Right lobe of liver (tissue), 6 donors: ENCODE measurements around the gene RPA1. TPM values are rescaled to one million over a fixed set of nuclear protein-coding genes. Genes with fewer than 3 reads are reported as not detected.

Experiments
- ATAC-seq, 4 donors: fragments of 200-7000 bp; cut with Tn5 transposase; one replicate each; pipeline ENCODE4 v1.9.1; 2020; ENCODE audit warnings: mild to moderate bottlenecking in 4 of 4, moderate library complexity in 4 of 4
- DNase-seq, 3 donors: peaks; one replicate each; pipeline ENCODE4 v3.0.0-alpha.2; 2020
- H3K27ac ChIP-seq, 3 donors: fragments of 200-600 bp; one replicate each; pipeline ENCODE4 v1.8.0; 2022
- H3K27me3 ChIP-seq, 2 donors: fragments of 200-600 bp; one replicate each; pipeline ENCODE4 v1.8.0; 2022
- H3K36me3 ChIP-seq, 4 donors: fragments of 200-600 bp; sonication (generic) in 1 of 4; one replicate each; pipeline versions ENCODE4 v1.5.1 to v1.8.0; 2017 to 2022; ENCODE audit warnings: control low read depth in 1 of 4
- H3K4me1 ChIP-seq, 4 donors: fragments of 200-600 bp; sonication (generic) in 1 of 4; one replicate each; pipeline versions ENCODE4 v1.5.1 to v1.8.0; 2017 to 2022; ENCODE audit warnings: control low read depth in 1 of 4
- H3K4me3 ChIP-seq, 3 donors: fragments of 200-600 bp; one replicate each; pipeline ENCODE4 v1.8.0; 2022
- H3K9me3 ChIP-seq, 4 donors: fragments of 200-600 bp; sonication (generic) in 1 of 4; one replicate each; pipeline versions ENCODE4 v1.5.1 to v1.8.0; 2017 to 2022; ENCODE audit warnings: control low read depth in 1 of 4
- POLR2A ChIP-seq: fragments of 450-650 bp; IDR thresholded peaks from one replicate; pipeline ENCODE4 v1.6.1; 2017; ENCODE audit warnings: antibody characterized with exemption, mild to moderate bottlenecking
- WGBS: methylation state at CpG from one replicate; pipeline ENCODE4 v1.1.6; 2018; ENCODE audit warnings: low coverage, low lambda C conversion rate; ENCODE audit not compliant: insufficient coverage; ENCODE audit errors: missing lambda C conversion rate; 5-methylcytosine and 5-hydroxymethylcytosine counted together
- intact Hi-C, 2 donors: fragments of 100-400 bp; cut with DNase I; formaldehyde crosslinking; loops; one replicate each; pipeline versions ENCODE4 v1.11.2 to v1.14.1; 2022
- total RNA-seq, 6 experiments: library from RNA; depleted of rRNA in 2 of 6; stranded (reverse); fragments of >200 nt in 2 of 6; fragmentation: NEBNext Ultra II Directional in 3 of 6; extraction: Animal tissue kit (Norgen Biotek cat#: 25700) in 3 of 6; gene quantifications; one replicate each; pipeline versions ENCODE4 v1.1.0 to v1.2.4, GENCODE V29; 2016 to 2023
- TF ChIP-seq, protein P1 (sequence below), 4 donors: fragments of 200-600 bp in 3 of 4; fragments of 450-650 bp in 1 of 4; IDR thresholded peaks; one replicate each; pipeline versions ENCODE4 v1.5.1 to v1.8.0; 2016 to 2022; ENCODE audit warnings: antibody characterized with exemption in 4 of 4, mild to moderate bottlenecking in 2 of 4
- donor health status: DM: no; HTN: yes; CAD: no.
- donor health status: DM: no; HTN: no; CAD: no.
- donor health status: DM: no; HTN: no; CAD: no.
- donor health status: DM: no; HTN: yes; CAD: no.
- donor health status: DM: no; HTN: yes; CAD: no.

RPA1 gene
- total RNA-seq, 6 experiments from 2014 or later, result 10.9 to 35.5 (median 29.2) TPM

- no peak for ATAC-seq
Measured at GRCh38 chr17:1860978-1861377, 31.2 kb downstream of the RPA1 start.

GRCh38 chr17:1861391-1862010 lies 31.7 kb downstream of the RPA1 start:
- Histone ChIP-seq H3K36me3 (peaks cover 0 to 8% (median 0%) of the 10 kb centered on the region in 4 donors), H3K9me3 (no peaks in the 10 kb centered on the region), H3K27me3 (no peaks in the 10 kb centered on the region), H3K4me3 (no peak overlapping the region), H3K4me1 (no peaks in the 10 kb centered on the region), H3K27ac (no peak overlapping the region)
- ATAC-seq (no peak), DNase-seq (no peak)
- intact Hi-C loops, result loop anchor here in 1 of 2 donors (10.0 kb wide), 1 partner anchor 187 kb away; no protein-coding TSS in a partner anchor
- WGBS, result 90% methylated on average over 9 of the region's 16 CpGs
- no peak for TF ChIP-seq POLR2A
- TF ChIP-seq, protein P1, sequence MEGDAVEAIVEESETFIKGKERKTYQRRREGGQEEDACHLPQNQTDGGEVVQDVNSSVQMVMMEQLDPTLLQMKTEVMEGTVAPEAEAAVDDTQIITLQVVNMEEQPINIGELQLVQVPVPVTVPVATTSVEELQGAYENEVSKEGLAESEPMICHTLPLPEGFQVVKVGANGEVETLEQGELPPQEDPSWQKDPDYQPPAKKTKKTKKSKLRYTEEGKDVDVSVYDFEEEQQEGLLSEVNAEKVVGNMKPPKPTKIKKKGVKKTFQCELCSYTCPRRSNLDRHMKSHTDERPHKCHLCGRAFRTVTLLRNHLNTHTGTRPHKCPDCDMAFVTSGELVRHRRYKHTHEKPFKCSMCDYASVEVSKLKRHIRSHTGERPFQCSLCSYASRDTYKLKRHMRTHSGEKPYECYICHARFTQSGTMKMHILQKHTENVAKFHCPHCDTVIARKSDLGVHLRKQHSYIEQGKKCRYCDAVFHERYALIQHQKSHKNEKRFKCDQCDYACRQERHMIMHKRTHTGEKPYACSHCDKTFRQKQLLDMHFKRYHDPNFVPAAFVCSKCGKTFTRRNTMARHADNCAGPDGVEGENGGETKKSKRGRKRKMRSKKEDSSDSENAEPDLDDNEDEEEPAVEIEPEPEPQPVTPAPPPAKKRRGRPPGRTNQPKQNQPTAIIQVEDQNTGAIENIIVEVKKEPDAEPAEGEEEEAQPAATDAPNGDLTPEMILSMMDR (IDR thresholded peaks at IDR 0.05), result no peak

More at GRCh38 chr17:1860978-1861377, 31.2 kb downstream of the RPA1 start:
- Histone ChIP-seq H3K27me3 (no peaks in the 10 kb centered on the region), H3K36me3 (peaks cover 0 to 8% (median 0%) of the 10 kb centered on the region in 4 donors), H3K27ac (no peak overlapping the region), H3K4me3 (no peak overlapping the region), H3K4me1 (no peaks in the 10 kb centered on the region), H3K9me3 (no peaks in the 10 kb centered on the region)
- 91% methylated on average over 8 of the region's 11 CpGs for whole genome bisulfite sequencing
- intact Hi-C loops, result loop anchor here in 1 of 2 donors (10.0 kb wide), 1 partner anchor 186 kb away; no protein-coding TSS in a partner anchor
- no peak for TF ChIP-seq POLR2A
- TF ChIP-seq, protein P1 (IDR thresholded peaks at IDR 0.05), result no peak
- no peak for DNase-seq

- Histone ChIP-seq H3K27ac (no peak overlapping the region), H3K9me3 (no peaks in the 10 kb centered on the region), H3K4me3 (no peak overlapping the region), H3K4me1 (no peaks in the 10 kb centered on the region), H3K36me3 (peaks cover 0 to 5% (median 0%) of the 10 kb centered on the region in 4 donors), H3K27me3 (no peaks in the 10 kb centered on the region)
- WGBS, result 39% methylated on average over 16 of the region's 17 CpGs
- no peak for TF ChIP-seq POLR2A
- TF ChIP-seq, protein P1 (IDR thresholded peaks at IDR 0.05), result peak; percentile 59 to 83 (median 76)
- no peak for DNase-seq
- intact Hi-C loops, result loop anchor here in 1 of 2 donors (10.0 kb wide), 1 partner anchor 191 kb away; no protein-coding TSS in a partner anchor
- peak; percentile 73 to 89 (median 84) for ATAC-seq
Measured at GRCh38 chr17:1865252-1866037, 35.6 kb downstream of the RPA1 start.

DNA sequence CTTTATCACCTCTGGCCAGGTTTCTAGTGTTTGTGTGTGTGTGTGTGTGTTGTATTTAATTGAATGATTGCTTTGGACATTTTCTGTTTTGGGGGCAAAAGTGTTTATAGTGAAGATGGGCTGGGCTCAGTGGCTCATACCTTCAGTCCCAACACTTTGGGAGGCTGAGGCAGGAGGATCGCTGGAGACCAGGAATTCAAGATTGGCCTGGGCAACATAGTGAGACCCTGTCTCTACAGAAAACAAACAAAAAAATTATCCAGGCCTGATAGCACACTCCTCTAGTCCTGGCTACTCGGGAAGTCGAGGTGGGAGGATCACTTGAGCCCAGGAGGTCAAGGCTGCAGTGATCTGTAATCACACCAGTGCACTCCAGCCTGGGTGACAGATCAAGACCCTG lies 37.5 kb downstream of the RPA1 start:
- no peak overlapping the region for H3K27ac ChIP-seq
- WGBS, result 64% methylated on average over 2 of the region's 3 CpGs
- no peaks in the 10 kb centered on the region for H3K27me3 ChIP-seq
- ATAC-seq (no peak), DNase-seq (no peak)
- H3K4me1 ChIP-seq, result no peaks in the 10 kb centered on the region
- no peaks in the 10 kb centered on the region for H3K9me3 ChIP-seq
- TF ChIP-seq, protein P1 (IDR thresholded peaks at IDR 0.05), result no peak
- TF ChIP-seq POLR2A, result no peak
- intact Hi-C loops, result loop anchor here in 1 of 2 donors (10.0 kb wide), 1 partner anchor 193 kb away; no protein-coding TSS in a partner anchor
- peaks cover 0 to 7% (median under 1%) of the 10 kb centered on the region in 4 donors for H3K36me3 ChIP-seq
- H3K4me3 ChIP-seq, result no peak overlapping the region
